ENCODE measurements around the gene ZNF652. TPM values are rescaled to one million over a fixed set of nuclear protein-coding genes. Genes with fewer than 3 reads are reported as not detected.

Gene ZNF652
- polyA plus RNA-seq, 1 of the 3 experiments (the other 2 are of a cell fraction): 5.1 TPM

DNA sequence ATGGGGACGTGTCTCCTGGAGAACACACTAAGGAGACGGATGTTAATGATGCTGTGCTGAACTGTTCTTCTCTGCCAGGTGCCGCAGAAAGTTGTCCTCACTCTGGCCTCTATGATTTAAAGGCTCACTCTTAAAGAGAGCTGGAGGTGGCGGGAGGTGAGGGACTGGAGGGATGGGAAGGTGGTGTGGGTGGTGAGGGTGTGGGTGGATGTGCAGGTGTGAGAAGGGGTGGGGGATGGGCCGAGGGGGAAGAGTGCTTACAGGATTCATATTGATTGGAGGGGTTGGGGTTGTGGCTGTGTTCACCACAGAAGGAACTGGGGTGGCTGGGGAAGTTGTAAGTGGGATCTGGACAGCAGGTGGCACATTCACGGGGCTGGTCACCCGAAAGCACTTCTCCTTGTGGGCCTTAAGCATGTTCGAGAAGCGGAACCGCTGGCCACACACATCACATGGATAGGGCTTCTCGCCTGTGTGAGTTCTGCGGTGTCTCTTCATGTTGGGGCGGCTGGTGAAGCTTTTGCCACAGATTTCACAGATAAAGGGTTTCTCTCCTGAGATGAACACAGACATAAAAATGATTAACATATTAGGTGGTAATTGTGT lies 63.6 kb downstream of the ZNF652 start:
- Histone ChIP-seq H3K9ac (no peak overlapping the region), H3K9me2 (no peaks in the 10 kb centered on the region), H3K9me3 (no peaks in the 10 kb centered on the region), H3K27me3 (ENCODE audit: insufficient read depth) (no peaks in the 10 kb centered on the region), H3K4me2 (no peak overlapping the region), H4K20me1 (ENCODE audit: insufficient read depth) (no peaks in the 10 kb centered on the region), H2AFZ (ENCODE audit: low read depth) (no peak overlapping the region), H3K4me3 (ENCODE audit: low read depth in 2 of 2, low read length in 1 of 2) (no peak overlapping the region), H3K36me3 (replicated peaks in 1 of 2; ENCODE audit: control insufficient read depth in 1 of 2, insufficient read depth in 2 of 2, low read length in 1 of 2) (peaks cover 20 to 24% of the 10 kb centered on the region in 2 experiments), H3K27ac (ENCODE audit: low read depth in 2 of 2, low read length in 1 of 2) (no peak overlapping the region), H3F3A (replicated peaks; ENCODE audit: insufficient read depth) (peaks cover 7% of the 10 kb centered on the region), H3K79me2 (ENCODE audit: insufficient read depth) (no peaks in the 10 kb centered on the region), H3K4me1 (ENCODE audit: control insufficient read depth in 1 of 2, insufficient read depth in 2 of 2, low read depth in 1 of 2, low read length in 1 of 2) (no peaks in the 10 kb centered on the region)
- ChIA-PET POLR2A (interaction anchor here (0.6 kb wide), 1 partner anchor 451 kb away, joined by 4 read pairs; no protein-coding TSS in a partner anchor), CTCF (interaction anchor here (1.5 to 6.8 kb wide), 3 partner anchors 9 to 71 kb away, joined by 3 to 26 read pairs (median 24); no protein-coding TSS in a partner anchor)
- no peak for TF ChIP-seq FOSL2 (IDR thresholded peaks at IDR 0.05; ENCODE audit: borderline replicate concordance, low read depth)
- TF ChIP-seq RAD21 (IDR thresholded peaks at IDR 0.05; ENCODE audit: low read length): no peak
- no peak for TF ChIP-seq FOXM1 (IDR thresholded peaks at IDR 0.05; ENCODE audit: low read depth)
- TF ChIP-seq RFX5 (IDR thresholded peaks at IDR 0.05; ENCODE audit: low read length): no peak
- WGBS (ENCODE audit: low lambda C conversion rate): 93% methylated on average over 13 of the region's 13 CpGs
- no peak for DNase-seq

DNA sequence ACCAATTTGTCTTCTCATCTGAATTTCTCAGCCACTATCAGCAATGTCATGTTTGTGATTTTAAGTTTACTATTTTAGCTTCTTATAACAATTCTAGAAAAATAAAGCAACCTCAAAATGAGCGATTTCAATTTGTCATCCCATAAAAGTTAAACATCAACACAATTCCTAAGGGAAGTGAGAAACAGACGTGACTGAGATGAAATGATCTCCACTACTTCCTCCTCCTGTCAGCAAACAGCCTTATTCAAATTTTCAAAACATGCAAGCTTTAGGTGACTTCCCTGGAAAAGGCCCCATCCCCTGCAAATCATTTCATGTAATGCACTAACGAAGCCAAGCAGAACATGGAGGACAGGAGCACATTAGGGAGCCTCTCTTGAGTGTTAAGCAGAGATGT lies 64.9 kb downstream of the ZNF652 start:
- no peak for TF ChIP-seq GABPA (IDR thresholded peaks at IDR 0.05; ENCODE audit: low read depth)
- no peak for TF ChIP-seq NFIC (IDR thresholded peaks at IDR 0.05; ENCODE audit: borderline replicate concordance)
- ChIA-PET CTCF (interaction anchor here (0.6 to 6.8 kb wide), 8 partner anchors 8 to 699 kb away, joined by 3 to 26 read pairs (median 3); no protein-coding TSS in a partner anchor), POLR2A (no interaction called here)
- no peak overlapping the region for H3K9ac ChIP-seq
- no peaks in the 10 kb centered on the region for H3K79me2 ChIP-seq (ENCODE audit: insufficient read depth)
- DNase-seq: no peak
- H3K4me1 ChIP-seq (ENCODE audit: control insufficient read depth in 1 of 2, insufficient read depth in 2 of 2, low read depth in 1 of 2, low read length in 1 of 2): no peaks in the 10 kb centered on the region
- no peaks in the 10 kb centered on the region for H3K9me2 ChIP-seq
- H2AFZ ChIP-seq (ENCODE audit: low read depth): no peak overlapping the region
- H3K4me2 ChIP-seq: no peak overlapping the region
- no peak overlapping the region for H3K27ac ChIP-seq (ENCODE audit: low read depth in 2 of 2, low read length in 1 of 2)
- H3K36me3 ChIP-seq (replicated peaks in 1 of 2; ENCODE audit: control insufficient read depth in 1 of 2, insufficient read depth in 2 of 2, low read length in 1 of 2): peaks cover 31 to 33% of the 10 kb centered on the region in 2 experiments
- 87% methylated on average over 3 of the region's 3 CpGs for WGBS (ENCODE audit: low lambda C conversion rate)
- peaks cover 21% of the 10 kb centered on the region for H3F3A ChIP-seq (replicated peaks; ENCODE audit: insufficient read depth)
- no peaks in the 10 kb centered on the region for H3K27me3 ChIP-seq (ENCODE audit: insufficient read depth)
- no peaks in the 10 kb centered on the region for H4K20me1 ChIP-seq (ENCODE audit: insufficient read depth)
- no peak overlapping the region for H3K4me3 ChIP-seq (ENCODE audit: low read depth in 2 of 2, low read length in 1 of 2)
- H3K9me3 ChIP-seq: no peaks in the 10 kb centered on the region

DNA sequence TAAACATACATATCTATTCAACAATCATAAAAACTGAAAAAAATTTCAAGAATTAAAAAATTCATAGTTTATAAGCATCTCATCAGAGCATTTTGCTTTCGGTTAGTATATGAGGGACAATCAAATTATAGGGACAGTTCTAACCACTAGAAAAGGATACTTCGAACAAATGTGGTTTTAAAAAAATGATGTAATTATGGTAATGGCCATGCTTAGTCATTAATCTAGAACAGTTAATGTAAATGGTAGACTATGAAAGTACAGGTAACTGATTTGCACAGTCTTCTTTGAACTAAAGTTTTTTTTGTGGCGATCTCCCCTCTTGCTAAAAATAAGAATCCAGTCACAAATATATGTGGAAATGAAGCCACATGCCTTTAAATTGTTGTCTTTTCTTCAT lies 67.9 kb downstream of the ZNF652 start:
- Histone ChIP-seq H4K20me1 (ENCODE audit: insufficient read depth) (0 out of 2 replicates have a peak, but pooled peaks cover 5% of the 10 kb centered on the region), H3K79me2 (ENCODE audit: insufficient read depth) (no peaks in the 10 kb centered on the region), H3K4me2 (no peak overlapping the region), H3F3A (replicated peaks; ENCODE audit: insufficient read depth) (peaks cover 32% of the 10 kb centered on the region), H3K4me3 (ENCODE audit: low read depth in 2 of 2, low read length in 1 of 2) (no peak overlapping the region), H2AFZ (ENCODE audit: low read depth) (no peak overlapping the region), H3K27ac (ENCODE audit: low read depth in 2 of 2, low read length in 1 of 2) (no peak overlapping the region), H3K36me3 (replicated peaks in 1 of 2; ENCODE audit: control insufficient read depth in 1 of 2, insufficient read depth in 2 of 2, low read length in 1 of 2) (peaks cover 36 to 54% of the 10 kb centered on the region in 2 experiments), H3K9ac (no peak overlapping the region), H3K4me1 (ENCODE audit: control insufficient read depth in 1 of 2, insufficient read depth in 2 of 2, low read depth in 1 of 2, low read length in 1 of 2) (no peaks in the 10 kb centered on the region), H3K27me3 (ENCODE audit: insufficient read depth) (no peaks in the 10 kb centered on the region), H3K9me2 (no peaks in the 10 kb centered on the region), H3K9me3 (no peaks in the 10 kb centered on the region)
- no peak for DNase-seq
- POLR2A ChIA-PET: no interaction called here
- CTCF ChIA-PET: interaction anchor here (1.4 to 2.2 kb wide), 2 partner anchors 114 kb away, joined by 5 to 8 read pairs; no protein-coding TSS in a partner anchor
- WGBS (ENCODE audit: low lambda C conversion rate): 75% methylated on average over 3 of the region's 3 CpGs
- TF ChIP-seq, protein P1, sequence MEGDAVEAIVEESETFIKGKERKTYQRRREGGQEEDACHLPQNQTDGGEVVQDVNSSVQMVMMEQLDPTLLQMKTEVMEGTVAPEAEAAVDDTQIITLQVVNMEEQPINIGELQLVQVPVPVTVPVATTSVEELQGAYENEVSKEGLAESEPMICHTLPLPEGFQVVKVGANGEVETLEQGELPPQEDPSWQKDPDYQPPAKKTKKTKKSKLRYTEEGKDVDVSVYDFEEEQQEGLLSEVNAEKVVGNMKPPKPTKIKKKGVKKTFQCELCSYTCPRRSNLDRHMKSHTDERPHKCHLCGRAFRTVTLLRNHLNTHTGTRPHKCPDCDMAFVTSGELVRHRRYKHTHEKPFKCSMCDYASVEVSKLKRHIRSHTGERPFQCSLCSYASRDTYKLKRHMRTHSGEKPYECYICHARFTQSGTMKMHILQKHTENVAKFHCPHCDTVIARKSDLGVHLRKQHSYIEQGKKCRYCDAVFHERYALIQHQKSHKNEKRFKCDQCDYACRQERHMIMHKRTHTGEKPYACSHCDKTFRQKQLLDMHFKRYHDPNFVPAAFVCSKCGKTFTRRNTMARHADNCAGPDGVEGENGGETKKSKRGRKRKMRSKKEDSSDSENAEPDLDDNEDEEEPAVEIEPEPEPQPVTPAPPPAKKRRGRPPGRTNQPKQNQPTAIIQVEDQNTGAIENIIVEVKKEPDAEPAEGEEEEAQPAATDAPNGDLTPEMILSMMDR (IDR thresholded peaks at IDR 0.05): no peak
- TF ChIP-seq EP300 (IDR thresholded peaks at IDR 0.05; ENCODE audit: borderline replicate concordance in 1 of 2, low read depth in 1 of 2, low read length in 1 of 2) (no peak), RXRA (IDR thresholded peaks at IDR 0.05; ENCODE audit: borderline replicate concordance, low read depth) (no peak), SMC3 (IDR thresholded peaks at IDR 0.05; ENCODE audit: low read depth, low read length) (no peak), FOXJ3 (CRISPR knock-in tag; IDR thresholded peaks at IDR 0.05) (no peak), JUND (IDR thresholded peaks at IDR 0.05) (no peak), ELF1 (IDR thresholded peaks at IDR 0.05) (no peak), TAF1 (IDR thresholded peaks at IDR 0.05; ENCODE audit: borderline replicate concordance, low read depth, low read length) (no peak)
- TF ChIP-seq, protein P2, sequence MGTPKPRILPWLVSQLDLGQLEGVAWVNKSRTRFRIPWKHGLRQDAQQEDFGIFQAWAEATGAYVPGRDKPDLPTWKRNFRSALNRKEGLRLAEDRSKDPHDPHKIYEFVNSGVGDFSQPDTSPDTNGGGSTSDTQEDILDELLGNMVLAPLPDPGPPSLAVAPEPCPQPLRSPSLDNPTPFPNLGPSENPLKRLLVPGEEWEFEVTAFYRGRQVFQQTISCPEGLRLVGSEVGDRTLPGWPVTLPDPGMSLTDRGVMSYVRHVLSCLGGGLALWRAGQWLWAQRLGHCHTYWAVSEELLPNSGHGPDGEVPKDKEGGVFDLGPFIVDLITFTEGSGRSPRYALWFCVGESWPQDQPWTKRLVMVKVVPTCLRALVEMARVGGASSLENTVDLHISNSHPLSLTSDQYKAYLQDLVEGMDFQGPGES (IDR thresholded peaks at IDR 0.05; ENCODE audit: low read depth, low read length): no peak
- TF ChIP-seq, protein P3, sequence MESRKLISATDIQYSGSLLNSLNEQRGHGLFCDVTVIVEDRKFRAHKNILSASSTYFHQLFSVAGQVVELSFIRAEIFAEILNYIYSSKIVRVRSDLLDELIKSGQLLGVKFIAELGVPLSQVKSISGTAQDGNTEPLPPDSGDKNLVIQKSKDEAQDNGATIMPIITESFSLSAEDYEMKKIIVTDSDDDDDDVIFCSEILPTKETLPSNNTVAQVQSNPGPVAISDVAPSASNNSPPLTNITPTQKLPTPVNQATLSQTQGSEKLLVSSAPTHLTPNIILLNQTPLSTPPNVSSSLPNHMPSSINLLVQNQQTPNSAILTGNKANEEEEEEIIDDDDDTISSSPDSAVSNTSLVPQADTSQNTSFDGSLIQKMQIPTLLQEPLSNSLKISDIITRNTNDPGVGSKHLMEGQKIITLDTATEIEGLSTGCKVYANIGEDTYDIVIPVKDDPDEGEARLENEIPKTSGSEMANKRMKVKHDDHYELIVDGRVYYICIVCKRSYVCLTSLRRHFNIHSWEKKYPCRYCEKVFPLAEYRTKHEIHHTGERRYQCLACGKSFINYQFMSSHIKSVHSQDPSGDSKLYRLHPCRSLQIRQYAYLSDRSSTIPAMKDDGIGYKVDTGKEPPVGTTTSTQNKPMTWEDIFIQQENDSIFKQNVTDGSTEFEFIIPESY (IDR thresholded peaks at IDR 0.05; ENCODE audit: borderline replicate concordance, low read depth): no peak
- TF ChIP-seq, protein P4, sequence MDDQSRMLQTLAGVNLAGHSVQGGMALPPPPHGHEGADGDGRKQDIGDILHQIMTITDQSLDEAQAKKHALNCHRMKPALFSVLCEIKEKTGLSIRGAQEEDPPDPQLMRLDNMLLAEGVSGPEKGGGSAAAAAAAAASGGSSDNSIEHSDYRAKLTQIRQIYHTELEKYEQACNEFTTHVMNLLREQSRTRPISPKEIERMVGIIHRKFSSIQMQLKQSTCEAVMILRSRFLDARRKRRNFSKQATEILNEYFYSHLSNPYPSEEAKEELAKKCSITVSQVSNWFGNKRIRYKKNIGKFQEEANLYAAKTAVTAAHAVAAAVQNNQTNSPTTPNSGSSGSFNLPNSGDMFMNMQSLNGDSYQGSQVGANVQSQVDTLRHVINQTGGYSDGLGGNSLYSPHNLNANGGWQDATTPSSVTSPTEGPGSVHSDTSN (IDR thresholded peaks at IDR 0.05): no peak
